ENCODE data around the gene ADAMTS17. TPM values are rescaled to one million over a fixed set of nuclear protein-coding genes. Genes with fewer than 3 reads are reported as not detected.

ADAMTS17 gene
- total and polyA plus RNA-seq, 9 of the 15 experiments (the other 6 are each of a cell fraction or from before 2014, with no cell fraction given), result 0.01 to 0.14 (median 0.07) TPM; not detected in 6

DNA sequence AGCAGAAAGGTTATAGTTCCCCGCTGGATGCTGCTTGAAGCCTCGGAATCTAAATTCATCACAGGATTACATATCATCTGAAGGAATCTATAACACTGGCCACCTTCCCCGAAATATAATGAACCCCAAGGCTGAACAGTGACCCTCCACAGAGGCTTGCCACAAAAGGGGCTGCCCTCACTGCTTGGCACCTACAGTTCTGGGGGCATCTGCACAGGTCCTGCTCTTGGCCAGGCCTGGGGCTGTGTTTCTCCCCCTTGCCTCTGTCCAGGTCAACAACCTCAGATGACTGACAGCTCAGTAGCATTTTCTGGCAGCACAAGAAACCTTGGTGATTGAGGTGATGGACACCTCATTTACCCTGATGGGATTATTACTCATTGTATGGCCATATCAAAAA lies 1.5 kb upstream of the ADAMTS17 start:
- DNase-seq (ENCODE audit: extremely low read depth in 1 of 4, low spot score in 3 of 4) (no peak), ATAC-seq (no peak), FAIRE-seq (no peak)
- CTCF ChIA-PET (ENCODE audit: low intra/inter-chr PET ratio), result no interaction called here
- BruUV-seq (replicated peaks), result no TSS peak
- Histone ChIP-seq H2AFZ (ENCODE audit: low read depth, low read length) (no peak overlapping the region), H3K9me1 (ENCODE audit: control insufficient read depth, insufficient read depth, low read length) (no peaks in the 10 kb centered on the region), H3K79me2 (ENCODE audit: control insufficient read depth, insufficient read depth, low read length) (no peaks in the 10 kb centered on the region), H3K36me3 (ENCODE audit: control insufficient read depth, insufficient read depth, low read length) (no peaks in the 10 kb centered on the region), H4K20me1 (replicated peaks; ENCODE audit: control insufficient read depth, insufficient read depth, low read length) (no peaks in the 10 kb centered on the region), H3K27me3 (ENCODE audit: control insufficient read depth in 2 of 2, insufficient read depth in 2 of 2, low read length in 2 of 2) (peaks cover 0 to 1% of the 10 kb centered on the region in 2 experiments; a peak in 1 of 5 replicates), H3K4me3 (no peak overlapping the region), H3K9me3 (replicated peaks; ENCODE audit: control insufficient read depth, insufficient read depth, low read depth, low read length) (no peaks in the 10 kb centered on the region), H3K9ac (ENCODE audit: insufficient read depth in 1 of 2, low read depth in 2 of 2, low read length in 2 of 2) (no peak overlapping the region), H3K4me1 (replicated peaks in 1 of 2; ENCODE audit: control insufficient read depth in 2 of 2, insufficient read depth in 2 of 2, low read length in 2 of 2) (peaks cover 0 to 4% of the 10 kb centered on the region in 2 experiments; a peak in 1 of 5 replicates), H3K4me2 (ENCODE audit: insufficient read depth, low read length) (no peak overlapping the region), H3K27ac (ENCODE audit: extremely low read depth, low read depth, low read length) (no peak overlapping the region)
- intact Hi-C loops (cut with micrococcal nuclease), result no loop called here
- 0% methylated on average over 3 of the region's 3 CpGs for WGBS (ENCODE audit: insufficient coverage, low coverage, missing lambda C conversion rate)
- POLR2A ChIA-PET, result no interaction called here
- no peak for TF ChIP-seq SETDB1 (IDR thresholded peaks at IDR 0.05; ENCODE audit: low read length)
- TF ChIP-seq CBFA2T2 (conservative IDR thresholded peaks at IDR 0.05), result no peak
- TF ChIP-seq FOXJ3 (CRISPR knock-in tag; IDR thresholded peaks at IDR 0.05), result no peak
- no peak for TF ChIP-seq ZNF584 (CRISPR knock-in tag; IDR thresholded peaks at IDR 0.05; ENCODE audit: low read depth)
- no peak for TF ChIP-seq CAMTA2 (CRISPR knock-in tag; conservative IDR thresholded peaks at IDR 0.05)
- in situ Hi-C loops (cut with MboI), result no loop called here

DNA sequence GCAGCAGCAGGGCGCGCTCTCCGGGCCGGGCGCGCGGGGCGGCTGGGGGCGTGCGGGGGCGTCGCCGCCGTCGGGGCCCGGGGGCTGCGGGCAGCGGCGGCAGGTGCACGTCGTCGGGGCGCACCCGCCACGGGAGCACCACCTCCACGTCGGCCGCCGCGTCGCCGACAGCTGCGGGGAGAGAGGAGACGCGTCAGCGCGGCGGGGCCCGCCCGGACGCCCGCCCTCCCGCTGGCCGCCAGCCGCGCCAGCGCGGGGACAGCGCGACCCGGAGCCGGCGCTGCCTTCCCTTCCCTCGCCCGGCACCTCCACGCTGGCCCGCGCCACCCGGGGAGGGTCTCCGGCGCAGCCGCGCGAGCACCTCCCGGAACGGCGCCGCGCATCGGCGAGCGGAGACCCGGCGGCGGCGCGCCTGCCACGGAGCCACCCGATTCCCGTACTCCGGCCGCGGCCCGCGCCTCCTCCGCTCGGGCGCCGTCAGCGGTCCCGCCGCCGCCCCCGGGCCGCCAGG lies 481 bp downstream of the ADAMTS17 start:
- peaks cover 2 to 10% of the 10 kb centered on the region in 2 experiments; a peak in 1 of 5 replicates for H3K27me3 ChIP-seq (ENCODE audit: control insufficient read depth in 2 of 2, insufficient read depth in 2 of 2, low read length in 2 of 2)
- ATAC-seq (no peak), FAIRE-seq (no peak), DNase-seq (ENCODE audit: extremely low read depth in 1 of 4, low spot score in 3 of 4) (no peak)
- H3K4me2 ChIP-seq (ENCODE audit: insufficient read depth, low read length), result no peak overlapping the region
- H3K9me3 ChIP-seq (replicated peaks; ENCODE audit: control insufficient read depth, insufficient read depth, low read depth, low read length), result no peaks in the 10 kb centered on the region
- H3K36me3 ChIP-seq (ENCODE audit: control insufficient read depth, insufficient read depth, low read length), result no peaks in the 10 kb centered on the region
- WGBS (ENCODE audit: insufficient coverage, low coverage, missing lambda C conversion rate), result no CpG with 5 or more reads among the region's 95 CpGs
- in situ Hi-C loops (cut with MboI) (no loop called here), intact Hi-C loops (cut with micrococcal nuclease) (no loop called here)
- no TSS peak for BruUV-seq (replicated peaks)
- ChIA-PET CTCF (ENCODE audit: low intra/inter-chr PET ratio) (interaction anchor here (0.6 to 0.7 kb wide), 2 partner anchors 194 to 422 kb away, joined by 3 read pairs; no protein-coding TSS in a partner anchor), POLR2A (no interaction called here)
- no peak overlapping the region for H3K9ac ChIP-seq (ENCODE audit: insufficient read depth in 1 of 2, low read depth in 2 of 2, low read length in 2 of 2)
- no peaks in the 10 kb centered on the region for H3K9me1 ChIP-seq (ENCODE audit: control insufficient read depth, insufficient read depth, low read length)
- H2AFZ ChIP-seq (ENCODE audit: low read depth, low read length), result no peak overlapping the region
- H3K27ac ChIP-seq (ENCODE audit: extremely low read depth, low read depth, low read length), result no peak overlapping the region
- peaks cover 0 to 4% of the 10 kb centered on the region in 2 experiments; a peak in 1 of 5 replicates for H3K4me1 ChIP-seq (replicated peaks in 1 of 2; ENCODE audit: control insufficient read depth in 2 of 2, insufficient read depth in 2 of 2, low read length in 2 of 2)
- TF ChIP-seq E2F3 (CRISPR knock-in tag; IDR thresholded peaks at IDR 0.05) (no peak), ILF3 (IDR thresholded peaks at IDR 0.05; ENCODE audit: borderline replicate concordance) (no peak), CBX5 (IDR thresholded peaks at IDR 0.05; ENCODE audit: borderline replicate concordance, low read depth) (no peak), SRSF7 (optimal IDR thresholded peaks at IDR 0.05; ENCODE audit: low read depth, low read length) (no peak), SMARCC2 (IDR thresholded peaks at IDR 0.05; ENCODE audit: low read depth) (no peak), ZBTB8A (IDR thresholded peaks at IDR 0.05; ENCODE audit: partially characterized antibody) (no peak), ZKSCAN3 (CRISPR knock-in tag; IDR thresholded peaks at IDR 0.05) (no peak), MAFF (IDR thresholded peaks at IDR 0.05; ENCODE audit: low read length) (no peak), GTF2E2 (tag; IDR thresholded peaks at IDR 0.05) (no peak), ZNF644 (tag; IDR thresholded peaks at IDR 0.05; ENCODE audit: low read depth) (no peak)
- TF ChIP-seq, protein P1, sequence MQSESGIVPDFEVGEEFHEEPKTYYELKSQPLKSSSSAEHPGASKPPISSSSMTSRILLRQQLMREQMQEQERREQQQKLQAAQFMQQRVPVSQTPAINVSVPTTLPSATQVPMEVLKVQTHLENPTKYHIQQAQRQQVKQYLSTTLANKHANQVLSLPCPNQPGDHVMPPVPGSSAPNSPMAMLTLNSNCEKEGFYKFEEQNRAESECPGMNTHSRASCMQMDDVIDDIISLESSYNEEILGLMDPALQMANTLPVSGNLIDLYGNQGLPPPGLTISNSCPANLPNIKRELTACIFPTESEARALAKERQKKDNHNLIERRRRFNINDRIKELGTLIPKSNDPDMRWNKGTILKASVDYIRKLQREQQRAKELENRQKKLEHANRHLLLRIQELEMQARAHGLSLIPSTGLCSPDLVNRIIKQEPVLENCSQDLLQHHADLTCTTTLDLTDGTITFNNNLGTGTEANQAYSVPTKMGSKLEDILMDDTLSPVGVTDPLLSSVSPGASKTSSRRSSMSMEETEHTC (IDR thresholded peaks at IDR 0.05), result no peak
- H3K4me3 ChIP-seq, result no peak overlapping the region
- H3K79me2 ChIP-seq (ENCODE audit: control insufficient read depth, insufficient read depth, low read length), result no peaks in the 10 kb centered on the region
- no peaks in the 10 kb centered on the region for H4K20me1 ChIP-seq (replicated peaks; ENCODE audit: control insufficient read depth, insufficient read depth, low read length)
